ENCODE measurements around the gene MARCHF11.

MARCHF11 gene

GRCh38 chr5:16104961-16105360 lies 74.6 kb downstream of the MARCHF11 start:
- H3K23ac ChIP-seq (ENCODE audit: low read length), result no peak overlapping the region
- no peak for DNase-seq
- no CpG with 5 or more reads among the region's 2 CpGs for WGBS (ENCODE audit: extremely low coverage, insufficient coverage, insufficient read length)
- no peak overlapping the region for H2BK5ac ChIP-seq (ENCODE audit: low read depth, low read length, poor library complexity)
- H2BK120ac ChIP-seq (ENCODE audit: insufficient read depth, low read length, poor library complexity), result no peak overlapping the region
- H3K4me3 ChIP-seq (ENCODE audit: low read depth, low read length), result no peak overlapping the region
- no peak overlapping the region for H4K12ac ChIP-seq (ENCODE audit: low read depth, low read length)
- H3K9me3 ChIP-seq (ENCODE audit: insufficient read depth, low read depth, low read length), result peaks cover 10% of the 10 kb centered on the region
- H3K4me2 ChIP-seq (ENCODE audit: low read length), result no peak overlapping the region
- H4K8ac ChIP-seq (ENCODE audit: low read depth, low read length), result no peak overlapping the region
- no peaks in the 10 kb centered on the region for H3K79me1 ChIP-seq (ENCODE audit: low read length)
- no peak overlapping the region for H3K9ac ChIP-seq (ENCODE audit: low read length)
- no peaks in the 10 kb centered on the region for H3K79me2 ChIP-seq (ENCODE audit: control insufficient read depth, insufficient read depth, low read length, poor library complexity)
- no peak overlapping the region for H3K18ac ChIP-seq (ENCODE audit: low read length)
- no peaks in the 10 kb centered on the region for H3K27me3 ChIP-seq (ENCODE audit: insufficient read depth, low read length)
- no peaks in the 10 kb centered on the region for H3K4me1 ChIP-seq (ENCODE audit: control insufficient read depth in 1 of 2, insufficient read depth in 2 of 2, low read length in 2 of 2)
- no peaks in the 10 kb centered on the region for H3K36me3 ChIP-seq (ENCODE audit: control insufficient read depth in 1 of 2, insufficient read depth in 2 of 2, low read length in 2 of 2)
- H2AK5ac ChIP-seq (ENCODE audit: low read length), result no peak overlapping the region
- H3K4ac ChIP-seq (ENCODE audit: low read depth, low read length), result no peak overlapping the region
- H3K27ac ChIP-seq (ENCODE audit: low read depth, low read length), result no peak overlapping the region
- H2BK12ac ChIP-seq (ENCODE audit: low read length), result no peak overlapping the region
- no peak overlapping the region for H2AFZ ChIP-seq (ENCODE audit: insufficient read depth, low read length, poor library complexity)
- no peak overlapping the region for H4K91ac ChIP-seq (ENCODE audit: low read depth, low read length)
- no peak overlapping the region for H3K14ac ChIP-seq (ENCODE audit: low read length)

- no peaks in the 10 kb centered on the region for H3K36me3 ChIP-seq (ENCODE audit: control insufficient read depth in 1 of 2, insufficient read depth in 2 of 2, low read length in 2 of 2)
- H3K79me2 ChIP-seq (ENCODE audit: control insufficient read depth, insufficient read depth, low read length, poor library complexity), result no peaks in the 10 kb centered on the region
- no peak overlapping the region for H4K91ac ChIP-seq (ENCODE audit: low read depth, low read length)
- H3K4me1 ChIP-seq (ENCODE audit: control insufficient read depth in 1 of 2, insufficient read depth in 2 of 2, low read length in 2 of 2), result no peaks in the 10 kb centered on the region
- no peak overlapping the region for H4K8ac ChIP-seq (ENCODE audit: low read depth, low read length)
- no peak overlapping the region for H2AK5ac ChIP-seq (ENCODE audit: low read length)
- H3K18ac ChIP-seq (ENCODE audit: low read length), result no peak overlapping the region
- H3K23ac ChIP-seq (ENCODE audit: low read length), result no peak overlapping the region
- no peak overlapping the region for H2AFZ ChIP-seq (ENCODE audit: insufficient read depth, low read length, poor library complexity)
- DNase-seq, result no peak
- no peak overlapping the region for H3K9ac ChIP-seq (ENCODE audit: low read length)
- H4K12ac ChIP-seq (ENCODE audit: low read depth, low read length), result no peak overlapping the region
- H3K14ac ChIP-seq (ENCODE audit: low read length), result no peak overlapping the region
- no peaks in the 10 kb centered on the region for H3K79me1 ChIP-seq (ENCODE audit: low read length)
- no peak overlapping the region for H2BK120ac ChIP-seq (ENCODE audit: insufficient read depth, low read length, poor library complexity)
- no CpG with 5 or more reads among the region's 5 CpGs for WGBS (ENCODE audit: extremely low coverage, insufficient coverage, insufficient read length)
- no peaks in the 10 kb centered on the region for H3K27me3 ChIP-seq (ENCODE audit: insufficient read depth, low read length)
- no peak overlapping the region for H3K27ac ChIP-seq (ENCODE audit: low read depth, low read length)
- H3K4ac ChIP-seq (ENCODE audit: low read depth, low read length), result no peak overlapping the region
- no peak overlapping the region for H2BK12ac ChIP-seq (ENCODE audit: low read length)
- no peak overlapping the region for H3K4me3 ChIP-seq (ENCODE audit: low read depth, low read length)
- H2BK5ac ChIP-seq (ENCODE audit: low read depth, low read length, poor library complexity), result no peak overlapping the region
- H3K9me3 ChIP-seq (ENCODE audit: insufficient read depth, low read depth, low read length), result no peaks in the 10 kb centered on the region
- H3K4me2 ChIP-seq (ENCODE audit: low read length), result no peak overlapping the region
Observed at GRCh38 chr5:16095612-16096011, 84.0 kb downstream of the MARCHF11 start.

DNA sequence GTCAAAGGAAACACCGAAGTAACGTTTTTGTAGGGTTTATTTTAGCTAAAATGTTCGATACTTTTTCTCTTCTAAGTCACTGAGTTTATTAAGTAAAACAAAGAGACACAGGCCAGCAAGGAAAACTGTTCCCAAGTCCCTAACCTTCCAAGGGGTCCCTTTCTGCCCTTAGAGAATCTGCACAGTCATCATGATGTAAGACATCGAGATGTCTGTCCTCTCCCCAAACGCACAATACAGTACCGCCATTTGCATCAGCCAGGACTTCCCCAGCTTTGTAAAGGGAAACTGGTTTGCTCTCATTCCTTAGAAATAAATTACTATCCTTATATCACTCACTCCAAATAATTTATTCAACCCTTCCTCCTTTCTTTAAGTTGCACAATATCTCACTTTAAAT lies 89.3 kb downstream of the MARCHF11 start:
- Histone ChIP-seq H3K9ac (ENCODE audit: low read length) (no peak overlapping the region), H3K27ac (ENCODE audit: low read depth, low read length) (no peak overlapping the region), H2AK5ac (ENCODE audit: low read length) (no peak overlapping the region), H2BK120ac (ENCODE audit: insufficient read depth, low read length, poor library complexity) (no peak overlapping the region), H3K4me1 (ENCODE audit: control insufficient read depth in 1 of 2, insufficient read depth in 2 of 2, low read length in 2 of 2) (no peaks in the 10 kb centered on the region), H4K8ac (ENCODE audit: low read depth, low read length) (no peak overlapping the region), H4K91ac (ENCODE audit: low read depth, low read length) (no peak overlapping the region), H3K9me3 (ENCODE audit: insufficient read depth, low read depth, low read length) (peaks cover 2% of the 10 kb centered on the region), H3K79me2 (ENCODE audit: control insufficient read depth, insufficient read depth, low read length, poor library complexity) (no peaks in the 10 kb centered on the region), H3K79me1 (ENCODE audit: low read length) (no peaks in the 10 kb centered on the region), H3K36me3 (ENCODE audit: control insufficient read depth in 1 of 2, insufficient read depth in 2 of 2, low read length in 2 of 2) (no peaks in the 10 kb centered on the region), H2AFZ (ENCODE audit: insufficient read depth, low read length, poor library complexity) (no peak overlapping the region), H2BK12ac (ENCODE audit: low read length) (no peak overlapping the region), H3K4ac (ENCODE audit: low read depth, low read length) (no peak overlapping the region), H2BK5ac (ENCODE audit: low read depth, low read length, poor library complexity) (no peak overlapping the region), H3K4me2 (ENCODE audit: low read length) (no peak overlapping the region), H3K23ac (ENCODE audit: low read length) (no peak overlapping the region), H3K14ac (ENCODE audit: low read length) (no peak overlapping the region), H3K27me3 (ENCODE audit: insufficient read depth, low read length) (no peaks in the 10 kb centered on the region), H3K18ac (ENCODE audit: low read length) (no peak overlapping the region), H3K4me3 (ENCODE audit: low read depth, low read length) (no peak overlapping the region), H4K12ac (ENCODE audit: low read depth, low read length) (no peak overlapping the region)
- no peak for DNase-seq
- WGBS (ENCODE audit: extremely low coverage, insufficient coverage, insufficient read length), result no CpG with 5 or more reads among the region's 6 CpGs

DNA sequence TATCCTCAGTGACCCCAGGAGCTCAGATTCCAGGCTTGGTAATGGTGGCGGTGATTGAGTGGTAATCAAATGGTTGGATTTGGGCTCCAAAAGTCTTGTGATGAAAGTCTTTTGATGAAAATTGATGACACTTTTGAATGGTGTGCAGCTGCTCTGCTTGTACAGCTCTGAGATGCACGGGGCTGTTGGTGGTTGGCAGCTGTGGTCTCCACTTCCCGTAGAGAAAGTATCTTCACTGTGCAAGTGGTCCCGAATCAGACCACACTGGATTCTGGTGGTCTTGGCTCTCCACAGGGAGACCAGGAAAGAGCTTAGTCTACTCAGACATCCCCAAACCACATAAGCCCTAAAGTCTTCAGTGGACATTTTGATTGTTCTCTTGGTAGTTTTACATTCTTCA lies 96.6 kb downstream of the MARCHF11 start:
- Histone ChIP-seq H2BK120ac (ENCODE audit: insufficient read depth, low read length, poor library complexity) (no peak overlapping the region), H3K27ac (ENCODE audit: low read depth, low read length) (no peak overlapping the region), H3K4ac (ENCODE audit: low read depth, low read length) (no peak overlapping the region), H2AFZ (ENCODE audit: insufficient read depth, low read length, poor library complexity) (no peak overlapping the region), H2AK5ac (ENCODE audit: low read length) (no peak overlapping the region), H3K4me2 (ENCODE audit: low read length) (no peak overlapping the region), H3K14ac (ENCODE audit: low read length) (no peak overlapping the region), H4K12ac (ENCODE audit: low read depth, low read length) (no peak overlapping the region), H2BK12ac (ENCODE audit: low read length) (no peak overlapping the region), H3K9me3 (ENCODE audit: insufficient read depth, low read depth, low read length) (no peaks in the 10 kb centered on the region), H3K79me1 (ENCODE audit: low read length) (no peaks in the 10 kb centered on the region), H2BK5ac (ENCODE audit: low read depth, low read length, poor library complexity) (no peak overlapping the region), H4K91ac (ENCODE audit: low read depth, low read length) (no peak overlapping the region), H3K4me3 (ENCODE audit: low read depth, low read length) (no peak overlapping the region), H3K36me3 (ENCODE audit: control insufficient read depth in 1 of 2, insufficient read depth in 2 of 2, low read length in 2 of 2) (no peaks in the 10 kb centered on the region), H4K8ac (ENCODE audit: low read depth, low read length) (no peak overlapping the region), H3K27me3 (ENCODE audit: insufficient read depth, low read length) (no peaks in the 10 kb centered on the region), H3K23ac (ENCODE audit: low read length) (no peak overlapping the region), H3K79me2 (ENCODE audit: control insufficient read depth, insufficient read depth, low read length, poor library complexity) (no peaks in the 10 kb centered on the region), H3K9ac (ENCODE audit: low read length) (no peak overlapping the region), H3K4me1 (ENCODE audit: control insufficient read depth in 1 of 2, insufficient read depth in 2 of 2, low read length in 2 of 2) (no peaks in the 10 kb centered on the region), H3K18ac (ENCODE audit: low read length) (no peak overlapping the region)
- no peak for DNase-seq
- WGBS (ENCODE audit: extremely low coverage, insufficient coverage, insufficient read length), result no CpG with 5 or more reads among the region's 4 CpGs
